Fibroblast of the aortic adventitia (primary cell): Measurements from ENCODE around the gene KLK15. TPM values are rescaled to one million over a fixed set of nuclear protein-coding genes. Genes with fewer than 3 reads are reported as not detected.

Experiments used
- DNase-seq: peaks from one replicate; pipeline ENCODE4 v3.0.0-alpha.2; 2010; ENCODE audit warnings: low read depth
- H3K4me3 ChIP-seq: 2 replicates; pipeline ENCODE4 v1.5.1; 2011; ENCODE audit warnings: low read depth, mild to moderate bottlenecking, control low read depth, low read length, moderate library complexity
- CTCF ChIP-seq: IDR thresholded peaks from 2 replicates; pipeline ENCODE4 v1.5.1; 2011; ENCODE audit warnings: mild to moderate bottlenecking, low read length, control low read depth, inconsistent platforms; ENCODE audit not compliant: insufficient read depth
- total RNA-seq: library from RNA; depleted of rRNA; stranded (reverse); fragments of >200 nt; gene quantifications from 2 replicates; pipeline ENCODE4 v1.2.3, GENCODE V29; 2012; ENCODE audit warnings: low replicate concordance

Gene KLK15
- total RNA-seq, 1 donor = not detected

- no peak for DNase-seq
- TF ChIP-seq CTCF = no peak
- no peak overlapping the region for H3K4me3 ChIP-seq
Measured at GRCh38 chr19:50843701-50844221, 10.4 kb upstream of the KLK15 start.

GRCh38 chr19:50843205-50843604 is 9.8 kb upstream of the KLK15 start:
- no peak for TF ChIP-seq CTCF
- no peak overlapping the region for H3K4me3 ChIP-seq
- DNase-seq = no peak

- H3K4me3 ChIP-seq = no peak overlapping the region
- no peak for DNase-seq
- no peak for TF ChIP-seq CTCF
Measured at GRCh38 chr19:50842130-50842529, 8.8 kb upstream of the KLK15 start.

- TF ChIP-seq CTCF = no peak
- no peak for DNase-seq
Measured at GRCh38 chr19:50839712-50840655, 6.6 kb upstream of the KLK15 start.

GRCh38 chr19:50838239-50838638 is 4.9 kb upstream of the KLK15 start:
- DNase-seq = no peak
- H3K4me3 ChIP-seq = no peak overlapping the region
- peak; percentile 17 for TF ChIP-seq CTCF

More at GRCh38 chr19:50839712-50840655, 6.6 kb upstream of the KLK15 start:
- H3K4me3 ChIP-seq = no peak overlapping the region

GRCh38 chr19:50837300-50837699 is 3.9 kb upstream of the KLK15 start:
- DNase-seq = no peak
- no peak overlapping the region for H3K4me3 ChIP-seq
- no peak for TF ChIP-seq CTCF
